Adrenal gland (tissue), 5 donors: ENCODE data around the gene ATXN7.

Source experiments
- POLR2A ChIP-seq, 2 donors: fragments of 450-650 bp; IDR thresholded peaks; one replicate each; pipeline ENCODE4 v1.6.1; 2017; ENCODE audit warnings: antibody characterized with exemption in 2 of 2, mild to moderate bottlenecking in 2 of 2, moderate library complexity in 1 of 2
- TF ChIP-seq, protein P1 (sequence below), 6 experiments: fragments of 450-650 bp in 4 of 6; fragments of 200-600 bp in 2 of 6; sonication (generic) in 1 of 6; IDR thresholded peaks; 1 replicate in 5 of 6; 2 replicates in 1 of 6; pipeline versions ENCODE4 v1.5.1 to v1.8.0; 2016 to 2021; ENCODE audit warnings: antibody characterized with exemption in 6 of 6, mild to moderate bottlenecking in 2 of 6, moderate library complexity in 1 of 6
- donor health status: DM: no; HTN: no; CAD: no.

DNA sequence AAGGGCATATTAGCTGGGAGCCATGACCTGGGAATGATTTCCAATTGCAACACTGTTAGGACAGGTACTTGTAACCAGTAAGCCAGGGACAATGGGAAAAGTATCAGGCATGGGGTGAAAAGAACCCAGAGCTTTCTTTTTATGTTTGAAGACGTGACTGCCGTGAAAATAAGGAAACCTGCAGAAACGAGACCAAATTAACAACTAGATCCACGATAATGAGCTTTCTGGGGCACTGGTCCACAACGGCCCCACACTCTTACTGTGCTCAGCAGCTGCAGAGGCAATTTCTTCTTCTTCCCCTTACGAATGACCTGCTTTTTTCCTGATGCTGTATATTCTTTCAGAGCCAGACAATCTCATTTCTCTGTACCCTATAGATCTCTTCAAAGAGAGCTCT is 33.1 kb upstream of the ATXN7 start:
- TF ChIP-seq, protein P1, sequence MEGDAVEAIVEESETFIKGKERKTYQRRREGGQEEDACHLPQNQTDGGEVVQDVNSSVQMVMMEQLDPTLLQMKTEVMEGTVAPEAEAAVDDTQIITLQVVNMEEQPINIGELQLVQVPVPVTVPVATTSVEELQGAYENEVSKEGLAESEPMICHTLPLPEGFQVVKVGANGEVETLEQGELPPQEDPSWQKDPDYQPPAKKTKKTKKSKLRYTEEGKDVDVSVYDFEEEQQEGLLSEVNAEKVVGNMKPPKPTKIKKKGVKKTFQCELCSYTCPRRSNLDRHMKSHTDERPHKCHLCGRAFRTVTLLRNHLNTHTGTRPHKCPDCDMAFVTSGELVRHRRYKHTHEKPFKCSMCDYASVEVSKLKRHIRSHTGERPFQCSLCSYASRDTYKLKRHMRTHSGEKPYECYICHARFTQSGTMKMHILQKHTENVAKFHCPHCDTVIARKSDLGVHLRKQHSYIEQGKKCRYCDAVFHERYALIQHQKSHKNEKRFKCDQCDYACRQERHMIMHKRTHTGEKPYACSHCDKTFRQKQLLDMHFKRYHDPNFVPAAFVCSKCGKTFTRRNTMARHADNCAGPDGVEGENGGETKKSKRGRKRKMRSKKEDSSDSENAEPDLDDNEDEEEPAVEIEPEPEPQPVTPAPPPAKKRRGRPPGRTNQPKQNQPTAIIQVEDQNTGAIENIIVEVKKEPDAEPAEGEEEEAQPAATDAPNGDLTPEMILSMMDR (IDR thresholded peaks at IDR 0.05) = no peak
- TF ChIP-seq POLR2A (IDR thresholded peaks at IDR 0.05) = no peak
